A549 treated with ZK216348 at 1 μM for 4 hours (cell line): ENCODE data around the gene RAD52. TPM values are rescaled to one million over a fixed set of nuclear protein-coding genes. Genes with fewer than 3 reads are reported as not detected.

Experiments used
- total RNA-seq: library from RNA; stranded (reverse); fragments of 200-300 nt; extraction: Qiagen RNA extraction; gene quantifications from 5 replicates; pipeline ENCODE4 v1.2.3, GENCODE V29; 2022; ENCODE audit warnings: low read depth

The RAD52 gene
- total RNA-seq = 9.4 to 17.2 TPM (median 11.1 TPM) in 5 replicates

GRCh38 chr12:949453-950191, at the start of gene RAD52:
TSS of gene RAD52 (minus strand) at chr12:949694. CDS start at chr12:933058, 16,636 bp downstream.

GRCh38 chr12:990661-991349, 41.3 kb upstream of the RAD52 start, which contains the start of gene ERC1:
TSS of gene ERC1 (plus strand) at chr12:991223. CDS start at chr12:1027904, 36,681 bp downstream.

Other genes with a start within 250 kb of the RAD52 start
- 56.4 to 103 TPM (median 82.9 TPM) in 5 replicates for gene WNK1, start 197.1 kb downstream of the RAD52 start, total RNA-seq
- gene ERC1, start 41.5 kb upstream of the RAD52 start, total RNA-seq = 11.5 to 17.5 TPM (median 14.1 TPM) in 5 replicates